ENCODE data around the gene BCKDK. TPM values are rescaled to one million over a fixed set of nuclear protein-coding genes. Genes with fewer than 3 reads are reported as not detected.

The BCKDK gene
- polyA plus RNA-seq, 1 of the 3 experiments (the other 2 are of a cell fraction), result 73.2 TPM

DNA sequence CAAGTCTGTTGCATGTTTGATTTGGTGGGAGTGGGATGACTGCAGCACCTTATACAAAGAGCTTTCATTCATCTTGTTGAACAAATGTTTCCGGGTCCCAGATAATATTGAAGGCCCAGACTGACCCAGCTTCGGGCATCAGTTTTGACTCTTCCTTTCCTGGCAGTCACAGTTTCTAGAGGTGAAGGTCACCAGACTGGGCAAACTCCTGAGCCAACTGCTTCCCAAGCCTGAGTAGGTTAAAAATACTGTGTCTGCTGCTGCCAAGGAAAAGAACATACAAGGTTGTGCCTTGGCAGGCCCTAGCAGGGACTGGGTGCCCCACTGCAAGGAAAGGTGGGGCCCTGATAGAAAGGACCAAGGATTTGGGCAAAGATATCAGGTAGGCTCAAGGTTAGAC, 4.5 kb downstream of the BCKDK start:
- TF ChIP-seq MEF2A (IDR thresholded peaks at IDR 0.05; ENCODE audit: borderline replicate concordance, low read depth), result no peak
- TF ChIP-seq GATA2 (CRISPR knock-in tag; IDR thresholded peaks at IDR 0.05), result no peak
- no peak for TF ChIP-seq TCF12 (IDR thresholded peaks at IDR 0.05)
- no peak for TF ChIP-seq USF1 (IDR thresholded peaks at IDR 0.05; ENCODE audit: borderline replicate concordance, low read depth)
- no peak for TF ChIP-seq ELF1 (IDR thresholded peaks at IDR 0.05)
- no peak for TF ChIP-seq JUND (IDR thresholded peaks at IDR 0.05)
- TF ChIP-seq, protein P1, sequence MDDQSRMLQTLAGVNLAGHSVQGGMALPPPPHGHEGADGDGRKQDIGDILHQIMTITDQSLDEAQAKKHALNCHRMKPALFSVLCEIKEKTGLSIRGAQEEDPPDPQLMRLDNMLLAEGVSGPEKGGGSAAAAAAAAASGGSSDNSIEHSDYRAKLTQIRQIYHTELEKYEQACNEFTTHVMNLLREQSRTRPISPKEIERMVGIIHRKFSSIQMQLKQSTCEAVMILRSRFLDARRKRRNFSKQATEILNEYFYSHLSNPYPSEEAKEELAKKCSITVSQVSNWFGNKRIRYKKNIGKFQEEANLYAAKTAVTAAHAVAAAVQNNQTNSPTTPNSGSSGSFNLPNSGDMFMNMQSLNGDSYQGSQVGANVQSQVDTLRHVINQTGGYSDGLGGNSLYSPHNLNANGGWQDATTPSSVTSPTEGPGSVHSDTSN (IDR thresholded peaks at IDR 0.05), result no peak
- no peak for TF ChIP-seq CTCF (IDR thresholded peaks at IDR 0.05)
- TF ChIP-seq, protein P2, sequence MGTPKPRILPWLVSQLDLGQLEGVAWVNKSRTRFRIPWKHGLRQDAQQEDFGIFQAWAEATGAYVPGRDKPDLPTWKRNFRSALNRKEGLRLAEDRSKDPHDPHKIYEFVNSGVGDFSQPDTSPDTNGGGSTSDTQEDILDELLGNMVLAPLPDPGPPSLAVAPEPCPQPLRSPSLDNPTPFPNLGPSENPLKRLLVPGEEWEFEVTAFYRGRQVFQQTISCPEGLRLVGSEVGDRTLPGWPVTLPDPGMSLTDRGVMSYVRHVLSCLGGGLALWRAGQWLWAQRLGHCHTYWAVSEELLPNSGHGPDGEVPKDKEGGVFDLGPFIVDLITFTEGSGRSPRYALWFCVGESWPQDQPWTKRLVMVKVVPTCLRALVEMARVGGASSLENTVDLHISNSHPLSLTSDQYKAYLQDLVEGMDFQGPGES (IDR thresholded peaks at IDR 0.05; ENCODE audit: low read depth, low read length), result no peak
- no peak for TF ChIP-seq GABPA (IDR thresholded peaks at IDR 0.05; ENCODE audit: low read depth)
- no peak for TF ChIP-seq FOXJ3 (CRISPR knock-in tag; IDR thresholded peaks at IDR 0.05)
- no peak for TF ChIP-seq RAD21 (IDR thresholded peaks at IDR 0.05; ENCODE audit: low read length)
- no peak for TF ChIP-seq RCOR1 (IDR thresholded peaks at IDR 0.05; ENCODE audit: low read length)
- no peak for TF ChIP-seq EP300 (IDR thresholded peaks at IDR 0.05; ENCODE audit: borderline replicate concordance in 1 of 2, low read depth in 1 of 2, low read length in 1 of 2)
- TF ChIP-seq, protein P3, sequence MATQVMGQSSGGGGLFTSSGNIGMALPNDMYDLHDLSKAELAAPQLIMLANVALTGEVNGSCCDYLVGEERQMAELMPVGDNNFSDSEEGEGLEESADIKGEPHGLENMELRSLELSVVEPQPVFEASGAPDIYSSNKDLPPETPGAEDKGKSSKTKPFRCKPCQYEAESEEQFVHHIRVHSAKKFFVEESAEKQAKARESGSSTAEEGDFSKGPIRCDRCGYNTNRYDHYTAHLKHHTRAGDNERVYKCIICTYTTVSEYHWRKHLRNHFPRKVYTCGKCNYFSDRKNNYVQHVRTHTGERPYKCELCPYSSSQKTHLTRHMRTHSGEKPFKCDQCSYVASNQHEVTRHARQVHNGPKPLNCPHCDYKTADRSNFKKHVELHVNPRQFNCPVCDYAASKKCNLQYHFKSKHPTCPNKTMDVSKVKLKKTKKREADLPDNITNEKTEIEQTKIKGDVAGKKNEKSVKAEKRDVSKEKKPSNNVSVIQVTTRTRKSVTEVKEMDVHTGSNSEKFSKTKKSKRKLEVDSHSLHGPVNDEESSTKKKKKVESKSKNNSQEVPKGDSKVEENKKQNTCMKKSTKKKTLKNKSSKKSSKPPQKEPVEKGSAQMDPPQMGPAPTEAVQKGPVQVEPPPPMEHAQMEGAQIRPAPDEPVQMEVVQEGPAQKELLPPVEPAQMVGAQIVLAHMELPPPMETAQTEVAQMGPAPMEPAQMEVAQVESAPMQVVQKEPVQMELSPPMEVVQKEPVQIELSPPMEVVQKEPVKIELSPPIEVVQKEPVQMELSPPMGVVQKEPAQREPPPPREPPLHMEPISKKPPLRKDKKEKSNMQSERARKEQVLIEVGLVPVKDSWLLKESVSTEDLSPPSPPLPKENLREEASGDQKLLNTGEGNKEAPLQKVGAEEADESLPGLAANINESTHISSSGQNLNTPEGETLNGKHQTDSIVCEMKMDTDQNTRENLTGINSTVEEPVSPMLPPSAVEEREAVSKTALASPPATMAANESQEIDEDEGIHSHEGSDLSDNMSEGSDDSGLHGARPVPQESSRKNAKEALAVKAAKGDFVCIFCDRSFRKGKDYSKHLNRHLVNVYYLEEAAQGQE (IDR thresholded peaks at IDR 0.05; ENCODE audit: low read depth, low read length), result no peak
- TF ChIP-seq RFX5 (IDR thresholded peaks at IDR 0.05; ENCODE audit: low read length), result no peak
- no peak for TF ChIP-seq RXRA (IDR thresholded peaks at IDR 0.05; ENCODE audit: borderline replicate concordance, low read depth)
- no peak overlapping the region for H3K27ac ChIP-seq (ENCODE audit: low read depth in 2 of 2, low read length in 1 of 2)
- H3K4me3 ChIP-seq (ENCODE audit: low read depth in 2 of 2, low read length in 1 of 2), result no peak overlapping the region
- H3K4me2 ChIP-seq, result no peak overlapping the region
- H2AFZ ChIP-seq (ENCODE audit: low read depth), result no peak overlapping the region
- ChIA-PET CTCF (interaction anchor here (1.6 to 2.2 kb wide), 2 partner anchors 21 to 30 kb away, joined by 4 to 9 read pairs; no protein-coding TSS in a partner anchor), POLR2A (no interaction called here)
- WGBS (ENCODE audit: low lambda C conversion rate), result 94% methylated on average over 2 of the region's 2 CpGs
- H3K9me2 ChIP-seq, result no peaks in the 10 kb centered on the region
- H3K4me1 ChIP-seq (ENCODE audit: control insufficient read depth in 1 of 2, insufficient read depth in 2 of 2, low read depth in 1 of 2, low read length in 1 of 2), result peaks cover 5 to 17% of the 10 kb centered on the region in 2 experiments; a peak in 2 of 4 replicates
- H3K36me3 ChIP-seq (replicated peaks in 1 of 2; ENCODE audit: control insufficient read depth in 1 of 2, insufficient read depth in 2 of 2, low read length in 1 of 2), result peaks cover 19 to 36% of the 10 kb centered on the region in 2 experiments
- DNase-seq, result no peak
- no peaks in the 10 kb centered on the region for H3K9me3 ChIP-seq
- H4K20me1 ChIP-seq (ENCODE audit: insufficient read depth), result no peaks in the 10 kb centered on the region
- H3F3A ChIP-seq (replicated peaks; ENCODE audit: insufficient read depth), result peaks cover 14% of the 10 kb centered on the region
- H3K27me3 ChIP-seq (ENCODE audit: insufficient read depth), result no peaks in the 10 kb centered on the region
- peaks cover 33% of the 10 kb centered on the region for H3K79me2 ChIP-seq (ENCODE audit: insufficient read depth)
- H3K9ac ChIP-seq, result no peak overlapping the region
